Stimulated activated effector memory CD8-positive, alpha-beta T cell treated with anti-CD3 and anti-CD28 coated beads, Interleukin-12 subunit alpha, Interleukin-12 subunit beta, amount 100 ng/mL, for 72 hours (primary cell): ENCODE results near the gene IPP.
"Not testable (repeated sequence)": the region's sequence is repeated elsewhere in the genome, so short reads cannot be mapped to it uniquely, and the experiment has no call there.

ENCODE experiments used
- ATAC-seq: fragments of 150-1000 bp; cut with Tn5 transposase; 2 replicates; pipeline ENCODE4 v1.10.0; 2021
- DNase-seq, 2 donors: peaks; one replicate each; pipeline ENCODE4 v3.0.0; 2021 to 2022; ENCODE audit warnings: low spot score in 2 of 2
- H3K27ac Mint-ChIP-seq: one replicate; pipeline ENCODE4 v1.8.0; 2022; ENCODE audit warnings: mild to moderate bottlenecking, mixed read lengths
- H3K36me3 Mint-ChIP-seq: one replicate; pipeline ENCODE4 v1.8.0; 2022; ENCODE audit warnings: mild to moderate bottlenecking, mixed read lengths
- H3K4me1 Mint-ChIP-seq: one replicate; pipeline ENCODE4 v1.8.0; 2022; ENCODE audit warnings: mixed read lengths
- H3K4me3 Mint-ChIP-seq: one replicate; pipeline ENCODE4 v1.8.0; 2022; ENCODE audit warnings: mild to moderate bottlenecking, mixed read lengths
- H3K9me3 Mint-ChIP-seq: one replicate; pipeline ENCODE4 v1.8.0; 2022; ENCODE audit warnings: mixed read lengths

The IPP gene

GRCh38 chr1:45678489-45678888 is 72.0 kb downstream of the IPP start:
- Mint-ChIP-seq H3K4me1 (peaks cover 63% of the 10 kb centered on the region), H3K9me3 (no peaks in the 10 kb centered on the region), H3K36me3 (peaks cover 21% of the 10 kb centered on the region), H3K27ac (peak overlapping the region; percentile 52), H3K4me3 (no peak overlapping the region)
- ATAC-seq = no peak
- no peak for DNase-seq

- Mint-ChIP-seq H3K4me3 (no peak overlapping the region), H3K4me1 (peaks cover 65% of the 10 kb centered on the region)
These were observed 72.7 kb downstream of the IPP start for GRCh38 chr1:45677751-45678245.

GRCh38 chr1:45676553-45676952 is 73.9 kb downstream of the IPP start:
- not testable (repeated sequence) for H3K4me3 Mint-ChIP-seq, H3K9me3 Mint-ChIP-seq, DNase-seq, H3K27ac Mint-ChIP-seq, ATAC-seq
- H3K4me1 Mint-ChIP-seq = peaks cover 69% of the 10 kb centered on the region
- peaks cover 21% of the 10 kb centered on the region for H3K36me3 Mint-ChIP-seq

More at GRCh38 chr1:45677751-45678245, 72.7 kb downstream of the IPP start:
- Mint-ChIP-seq H3K27ac (no peak overlapping the region), H3K36me3 (peaks cover 21% of the 10 kb centered on the region), H3K9me3 (no peaks in the 10 kb centered on the region)
- DNase-seq (no peak), ATAC-seq (no peak)

DNA sequence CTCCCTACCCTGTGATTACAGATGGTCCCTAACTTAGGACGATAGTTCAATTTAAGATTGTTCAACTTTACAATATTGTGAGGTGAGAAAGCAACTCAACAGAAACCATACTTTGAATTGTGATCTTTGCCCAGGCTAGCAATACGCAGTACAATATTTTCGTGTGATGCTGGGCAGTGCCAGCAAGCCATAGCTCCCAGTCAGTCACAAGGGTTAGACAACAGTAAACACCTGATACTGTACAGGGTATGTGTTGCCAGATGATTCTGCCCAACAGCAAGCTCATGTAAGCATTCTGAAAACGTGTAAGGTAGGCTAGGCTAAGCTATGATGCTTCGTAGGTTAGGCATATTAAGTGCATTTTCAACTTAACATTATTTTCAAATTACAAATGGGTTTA is 76.0 kb downstream of the IPP start:
- no peak for ATAC-seq
- Mint-ChIP-seq H3K4me3 (no peak overlapping the region), H3K36me3 (peaks cover 21% of the 10 kb centered on the region)

DNA sequence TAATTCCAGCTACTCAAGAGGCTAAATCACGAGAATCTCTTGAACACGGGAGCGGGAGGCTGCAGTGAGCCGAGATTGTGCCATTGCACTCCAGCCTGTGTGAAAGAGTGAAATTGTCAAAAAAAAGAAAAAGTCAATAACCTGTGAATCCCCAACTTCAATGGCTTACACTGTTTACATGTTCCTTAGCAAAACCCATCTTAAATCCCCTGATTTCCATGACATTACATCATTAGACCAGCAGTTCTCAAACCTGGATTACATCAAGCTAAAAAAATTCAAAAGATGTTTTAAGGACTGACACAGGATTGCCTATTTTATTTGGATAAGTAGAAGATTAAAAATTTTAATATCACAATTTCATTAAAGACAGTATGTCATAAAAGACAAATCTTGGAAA is 76.5 kb downstream of the IPP start:
- ATAC-seq (no peak), DNase-seq (no peak)
- Mint-ChIP-seq H3K4me3 (no peak overlapping the region), H3K27ac (peak overlapping the region; percentile 11), H3K4me1 (peaks cover 60% of the 10 kb centered on the region), H3K36me3 (peaks cover 21% of the 10 kb centered on the region), H3K9me3 (no peaks in the 10 kb centered on the region)

More for the DNA sequence above, 76.0 kb downstream of the IPP start:
- H3K9me3 Mint-ChIP-seq = no peaks in the 10 kb centered on the region
- H3K4me1 Mint-ChIP-seq = peaks cover 65% of the 10 kb centered on the region
- H3K27ac Mint-ChIP-seq = no peak overlapping the region
- no peak for DNase-seq

DNA sequence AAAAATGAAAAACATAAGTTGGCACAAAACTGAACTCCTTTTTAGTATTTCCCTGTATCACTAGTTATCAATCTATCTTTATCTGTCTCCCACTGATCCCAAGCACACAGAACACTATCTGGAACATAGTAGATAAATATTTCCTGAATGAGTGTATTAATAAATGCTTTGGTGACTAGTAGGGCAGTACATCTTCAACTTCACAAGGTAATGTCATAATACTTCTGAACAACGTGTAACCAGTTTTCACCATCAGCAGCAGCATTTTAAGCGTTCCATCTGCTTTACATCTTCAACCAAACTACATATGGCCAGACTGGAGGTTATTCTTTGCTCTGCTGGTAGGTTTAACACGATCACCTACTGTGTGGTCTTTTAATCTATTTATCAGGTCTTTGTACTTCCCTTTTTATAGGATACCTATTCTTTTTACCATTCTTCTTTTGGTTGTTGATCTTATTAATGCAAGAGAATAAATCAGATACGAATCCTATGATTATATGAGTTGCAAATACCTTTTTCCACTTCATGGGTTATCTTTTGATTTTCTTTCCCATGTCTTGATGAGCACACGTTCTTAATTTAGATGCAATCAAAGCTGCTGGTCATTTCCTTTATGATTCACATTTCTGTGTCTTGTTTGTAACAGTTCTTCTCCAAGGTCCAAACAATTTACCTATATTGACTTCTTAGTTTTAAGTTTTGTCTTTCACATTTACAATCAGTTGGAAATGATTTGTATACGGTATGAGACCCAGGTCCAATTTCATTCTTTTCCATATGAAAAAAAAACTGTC is 80.4 kb downstream of the IPP start:
- peaks cover 21% of the 10 kb centered on the region for H3K36me3 Mint-ChIP-seq
- peaks cover 54% of the 10 kb centered on the region for H3K4me1 Mint-ChIP-seq
- ATAC-seq (no peak), DNase-seq (no peak)
- H3K4me3 Mint-ChIP-seq = no peak overlapping the region
- H3K27ac Mint-ChIP-seq = peak overlapping the region; percentile 37
- no peaks in the 10 kb centered on the region for H3K9me3 Mint-ChIP-seq

DNA sequence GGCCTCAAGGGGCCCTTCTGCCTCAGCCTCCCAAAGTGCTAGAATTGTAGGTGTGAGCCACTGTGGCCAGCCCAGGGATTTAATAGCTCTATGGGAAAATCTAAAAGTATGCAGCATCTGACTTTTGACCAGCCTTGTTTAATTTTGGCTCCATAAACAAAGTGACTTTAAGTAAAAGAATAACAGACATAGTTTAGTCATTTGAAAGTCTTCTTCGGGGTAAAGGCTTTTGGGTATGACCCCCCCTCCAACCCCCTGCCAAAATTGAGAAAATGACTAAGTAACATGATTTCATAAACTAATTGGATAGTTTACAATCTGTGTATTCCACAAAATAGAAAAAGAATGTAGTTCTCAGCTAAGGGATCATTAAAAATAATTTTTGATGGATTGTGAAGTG is 81.1 kb downstream of the IPP start:
- H3K4me1 Mint-ChIP-seq = peaks cover 47% of the 10 kb centered on the region
- no peaks in the 10 kb centered on the region for H3K9me3 Mint-ChIP-seq
- peaks cover 14% of the 10 kb centered on the region for H3K36me3 Mint-ChIP-seq
- H3K4me3 Mint-ChIP-seq = no peak overlapping the region
- peak overlapping the region; percentile 37 for H3K27ac Mint-ChIP-seq
- ATAC-seq = no peak
- DNase-seq = no peak

DNA sequence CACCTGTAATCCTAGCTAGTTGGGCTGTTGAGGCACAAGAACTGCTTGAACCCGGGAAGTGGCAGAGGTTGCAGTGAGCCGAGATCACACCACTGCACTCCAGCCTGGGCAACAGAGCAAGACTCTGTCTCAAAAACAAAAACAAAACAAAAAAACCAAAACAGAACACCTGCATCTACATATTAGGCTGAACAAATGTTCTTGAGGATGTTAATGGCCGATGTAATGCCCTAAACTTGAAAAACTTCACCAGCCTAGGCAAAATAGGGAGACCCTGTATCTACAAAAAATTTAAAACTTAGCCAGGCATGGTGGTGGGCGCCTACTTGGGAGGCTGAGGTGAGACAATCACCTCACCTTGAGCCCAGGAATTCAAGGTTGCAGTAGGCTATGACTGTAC is 81.9 kb downstream of the IPP start:
- Mint-ChIP-seq H3K36me3 (peaks cover 16% of the 10 kb centered on the region), H3K4me1 (peaks cover 43% of the 10 kb centered on the region), H3K9me3 (no peaks in the 10 kb centered on the region), H3K27ac (no peak overlapping the region), H3K4me3 (no peak overlapping the region)
- ATAC-seq = no peak
- DNase-seq = no peak

- no peak for DNase-seq
- Mint-ChIP-seq H3K4me1 (peaks cover 39% of the 10 kb centered on the region), H3K4me3 (no peak overlapping the region), H3K9me3 (no peaks in the 10 kb centered on the region), H3K27ac (no peak overlapping the region), H3K36me3 (peaks cover 21% of the 10 kb centered on the region)
- ATAC-seq = no peak
These were observed 82.9 kb downstream of the IPP start for GRCh38 chr1:45667321-45668111.

GRCh38 chr1:45666836-45667235 is 83.6 kb downstream of the IPP start:
- Mint-ChIP-seq H3K27ac (no peak overlapping the region), H3K36me3 (peaks cover 21% of the 10 kb centered on the region), H3K9me3 (no peaks in the 10 kb centered on the region), H3K4me3 (no peak overlapping the region), H3K4me1 (peaks cover 35% of the 10 kb centered on the region)
- no peak for DNase-seq
- ATAC-seq = no peak

DNA sequence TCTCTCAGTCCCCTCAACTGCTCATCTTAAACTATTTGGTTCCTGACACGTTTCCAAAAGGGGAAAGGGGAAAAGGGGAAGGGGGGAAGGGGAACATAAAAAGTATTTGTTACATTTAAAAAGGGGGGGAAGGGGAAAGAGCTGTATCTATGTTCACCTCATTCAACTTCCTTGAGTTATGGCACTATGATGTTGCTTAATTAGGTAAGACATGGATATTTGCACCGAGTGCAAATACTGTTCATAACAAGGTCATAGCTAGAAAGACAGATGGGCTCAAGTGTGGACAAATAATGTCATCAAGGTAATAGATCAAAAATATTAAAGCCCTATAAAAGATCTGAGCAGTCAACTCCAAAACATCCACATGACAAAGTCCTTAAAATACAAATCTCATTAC is 90.1 kb downstream of the IPP start:
- no peak overlapping the region for H3K27ac Mint-ChIP-seq
- H3K36me3 Mint-ChIP-seq = peaks cover 71% of the 10 kb centered on the region
- H3K4me3 Mint-ChIP-seq = no peak overlapping the region
- H3K9me3 Mint-ChIP-seq = no peaks in the 10 kb centered on the region
- DNase-seq (no peak), ATAC-seq (no peak)
- peaks cover 10% of the 10 kb centered on the region for H3K4me1 Mint-ChIP-seq

GRCh38 chr1:45659222-45659621 is 91.2 kb downstream of the IPP start:
- H3K4me1 Mint-ChIP-seq = peaks cover 21% of the 10 kb centered on the region
- H3K36me3 Mint-ChIP-seq = peaks cover 82% of the 10 kb centered on the region
- H3K4me3 Mint-ChIP-seq = no peak overlapping the region
- H3K9me3 Mint-ChIP-seq = no peaks in the 10 kb centered on the region
- DNase-seq = no peak
- ATAC-seq = no peak
- no peak overlapping the region for H3K27ac Mint-ChIP-seq

DNA sequence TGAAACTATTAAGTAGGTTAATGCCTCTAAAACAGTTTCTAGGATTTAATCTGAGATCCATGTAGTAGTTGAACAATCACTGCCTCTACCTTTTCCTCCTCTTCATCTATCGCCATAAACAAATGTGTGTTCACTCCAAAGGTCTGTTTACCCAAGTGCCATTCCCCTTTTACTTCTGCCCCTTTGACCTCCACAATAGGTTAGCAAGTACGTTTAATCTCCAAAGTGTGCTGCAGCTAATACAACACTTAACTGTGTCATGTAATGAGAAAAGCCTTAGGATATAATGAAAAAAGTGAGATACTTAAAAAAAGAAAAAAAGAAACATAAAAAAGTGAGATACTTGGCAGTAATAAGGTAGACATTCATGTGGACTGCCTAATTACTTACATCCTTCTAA is 92.3 kb downstream of the IPP start:
- ATAC-seq = no peak

DNA sequence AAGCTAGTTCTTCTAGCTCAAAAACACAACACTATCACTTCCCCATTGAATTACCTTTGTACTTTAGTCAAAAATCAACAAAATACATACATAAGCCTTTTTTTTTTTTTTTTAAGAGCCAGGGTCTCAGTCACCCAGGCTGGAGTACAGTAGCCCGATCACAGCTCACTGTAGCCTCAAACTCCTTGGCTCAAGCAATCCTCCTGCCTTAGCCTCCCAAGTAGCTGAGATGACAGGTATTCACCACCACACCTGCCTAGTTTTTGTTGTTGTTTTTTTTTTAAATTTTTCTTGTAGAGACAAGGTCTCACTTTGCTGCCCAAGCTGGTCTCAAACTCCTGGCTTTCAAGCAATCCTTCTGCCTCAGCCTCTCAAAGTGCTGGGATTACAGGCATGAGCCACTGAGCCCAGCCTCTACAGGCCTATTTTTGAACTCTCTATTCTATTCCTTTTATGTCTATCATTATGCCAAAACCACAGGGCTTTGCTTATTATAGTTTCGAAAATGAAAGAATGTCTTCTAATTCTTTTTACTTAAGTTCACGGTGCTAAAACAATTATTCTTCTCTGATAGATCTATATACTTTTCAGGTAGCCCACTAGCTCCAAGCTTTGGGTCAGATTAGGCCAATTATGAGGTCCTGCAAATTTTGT is 93.8 kb downstream of the IPP start:
- H3K9me3 Mint-ChIP-seq = no peaks in the 10 kb centered on the region
- H3K4me1 Mint-ChIP-seq = peaks cover 14% of the 10 kb centered on the region
- H3K27ac Mint-ChIP-seq = no peak overlapping the region
- peaks cover 100% of the 10 kb centered on the region for H3K36me3 Mint-ChIP-seq
- ATAC-seq = no peak
- no peak for DNase-seq
- no peak overlapping the region for H3K4me3 Mint-ChIP-seq

More for the DNA sequence above, 92.3 kb downstream of the IPP start:
- Mint-ChIP-seq H3K4me1 (peaks cover 16% of the 10 kb centered on the region), H3K36me3 (peaks cover 87% of the 10 kb centered on the region), H3K9me3 (no peaks in the 10 kb centered on the region), H3K4me3 (no peak overlapping the region), H3K27ac (no peak overlapping the region)
- DNase-seq = no peak

DNA sequence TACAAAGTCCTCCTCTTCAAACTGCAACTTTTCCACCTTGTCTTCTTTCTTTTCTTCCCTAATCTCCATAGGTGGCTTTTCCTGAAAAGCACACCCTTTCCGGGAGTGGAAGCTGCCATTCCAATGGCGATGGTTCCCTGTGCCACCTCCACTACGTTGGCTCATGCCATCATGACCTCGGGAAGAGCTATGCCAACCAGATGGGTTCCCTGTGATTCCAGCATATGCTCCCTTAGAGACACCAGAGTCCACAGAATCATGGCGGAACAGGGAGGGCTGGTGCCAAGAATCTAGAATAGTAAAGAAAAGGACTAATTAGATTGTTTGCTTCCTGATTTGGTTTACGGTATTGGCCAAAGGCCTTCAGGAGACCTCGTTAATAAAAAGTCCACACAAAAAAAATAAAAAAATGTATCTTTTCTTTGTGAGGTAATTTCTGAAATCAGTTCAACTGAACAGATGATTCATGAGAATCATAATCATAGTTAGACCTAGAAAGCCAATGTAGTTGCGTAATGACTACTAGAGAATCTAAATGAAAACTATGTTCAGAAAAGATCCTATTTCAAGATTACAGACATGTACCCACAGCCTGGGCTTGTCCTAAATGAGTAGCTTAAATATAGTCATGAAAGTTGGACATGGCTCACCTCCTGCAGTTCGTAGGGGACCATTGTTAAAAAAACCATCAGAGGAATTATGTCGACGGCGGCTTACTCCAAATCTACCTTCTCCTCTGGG is 95.7 kb downstream of the IPP start:
- DNase-seq (no peak), ATAC-seq (peak; percentile 100)
- Mint-ChIP-seq H3K27ac (peak overlapping the region; percentile 87), H3K9me3 (no peaks in the 10 kb centered on the region), H3K4me1 (peaks cover 25% of the 10 kb centered on the region), H3K36me3 (peaks cover 100% of the 10 kb centered on the region), H3K4me3 (peak overlapping the region; percentile 33)
